H54 (cell line): Measurements from ENCODE around the gene GCK.

Source experiments
- DNase-seq: peaks from one replicate; pipeline ENCODE4 v3.0.0; 2011; ENCODE audit warnings: low spot score, mixed read lengths; ENCODE audit not compliant: insufficient read length
- FAIRE-seq: peaks from 3 replicates; lab custom pipeline; 2011; peaks lifted over from hg19 to GRCh38; lab: Jason Lieb, UNC
- POLR2A ChIP-seq: IDR thresholded peaks from 2 replicates; pipeline ENCODE4 v1.6.1; 2011; ENCODE audit warnings: low read depth, mild to moderate bottlenecking, low read length

GCK gene

GRCh38 chr7:44189286-44189992 lies at the start of gene GCK:
TSS of gene GCK (minus strand) at chr7:44189439. CDS start at chr7:44188953, 486 bp downstream.
- FAIRE-seq = no peak

GRCh38 chr7:44238116-44238695 lies 49.0 kb upstream of the GCK start:
- DNase-seq (no peak), FAIRE-seq (no peak)
- TF ChIP-seq POLR2A = no peak

More at GRCh38 chr7:44189286-44189992, at the start of gene GCK:
- no peak for TF ChIP-seq POLR2A
- DNase-seq = no peak

GRCh38 chr7:44237696-44238095 lies 48.5 kb upstream of the GCK start:
- no peak for FAIRE-seq
- no peak for TF ChIP-seq POLR2A
- no peak for DNase-seq

- DNase-seq (no peak), FAIRE-seq (no peak)
- no peak for TF ChIP-seq POLR2A
These were observed 47.1 kb upstream of the GCK start for GRCh38 chr7:44236333-44236728.

- no peak for TF ChIP-seq POLR2A
- no peak for DNase-seq
- FAIRE-seq = no peak
These were observed 46.5 kb upstream of the GCK start for GRCh38 chr7:44235582-44236332.

- FAIRE-seq = no peak
- TF ChIP-seq POLR2A = no peak
- no peak for DNase-seq
These were observed 45.8 kb upstream of the GCK start for GRCh38 chr7:44235066-44235465.

- FAIRE-seq (no peak), DNase-seq (no peak)
- no peak for TF ChIP-seq POLR2A
These were observed 43.9 kb upstream of the GCK start for GRCh38 chr7:44232901-44233715.

GRCh38 chr7:44232396-44232795 lies 43.2 kb upstream of the GCK start:
- FAIRE-seq = no peak
- DNase-seq = no peak

GRCh38 chr7:44231088-44231487 lies 41.8 kb upstream of the GCK start:
- TF ChIP-seq POLR2A = no peak
- DNase-seq (no peak), FAIRE-seq (no peak)

More at GRCh38 chr7:44232396-44232795, 43.2 kb upstream of the GCK start:
- TF ChIP-seq POLR2A = no peak

- no peak for FAIRE-seq
- TF ChIP-seq POLR2A = no peak
- DNase-seq = no peak
These were observed 41.0 kb upstream of the GCK start for GRCh38 chr7:44230286-44230685.

GRCh38 chr7:44229546-44230105 lies 40.4 kb upstream of the GCK start:
- no peak for TF ChIP-seq POLR2A
- DNase-seq (no peak), FAIRE-seq (no peak)

GRCh38 chr7:44228571-44229350 lies 39.5 kb upstream of the GCK start:
- no peak for FAIRE-seq
- TF ChIP-seq POLR2A = no peak
- DNase-seq = no peak
